Activated naive CD4-positive, alpha-beta T cell treated with anti-CD3 and anti-CD28 coated beads for 36 hours (primary cell): ENCODE measurements around the gene RUNDC1. TPM values are rescaled to one million over a fixed set of nuclear protein-coding genes. Genes with fewer than 3 reads are reported as not detected.
"Not testable (repeated sequence)": the region's sequence is repeated elsewhere in the genome, so short reads cannot be mapped to it uniquely, and the experiment has no call there.

Experiments used
- CTCF ChIA-PET: fragments of 350-600 bp; sonication (Branson Sonifier 250); formaldehyde crosslinking; loops from one replicate; lab custom pipeline; 2021; ENCODE audit warnings: antibody characterized with exemption; lab: Charles Lee
- DNase-seq: peaks from one replicate; pipeline ENCODE4 v3.0.0-alpha.2; 2020
- H3K27ac Mint-ChIP-seq: one replicate; pipeline ENCODE4 v1.8.0; 2021; ENCODE audit warnings: mild to moderate bottlenecking, mixed read lengths
- H3K27me3 Mint-ChIP-seq: one replicate; pipeline ENCODE4 v1.8.0; 2021; ENCODE audit warnings: low read depth, mixed read lengths
- H3K36me3 Mint-ChIP-seq: one replicate; pipeline ENCODE4 v1.8.0; 2021; ENCODE audit warnings: low read depth, mixed read lengths
- H3K4me1 Mint-ChIP-seq: one replicate; pipeline ENCODE4 v1.8.0; 2021; ENCODE audit warnings: low read depth, mixed read lengths
- H3K4me3 Mint-ChIP-seq: one replicate; pipeline ENCODE4 v1.8.0; 2021; ENCODE audit warnings: mild to moderate bottlenecking, moderate library complexity, mixed read lengths
- H3K9me3 Mint-ChIP-seq: one replicate; pipeline ENCODE4 v1.8.0; 2021; ENCODE audit warnings: mixed read lengths
- intact Hi-C: fragments of 100-400 bp; cut with micrococcal nuclease; formaldehyde crosslinking; loops from one replicate; pipeline ENCODE4 v1.15.1; 2023
- total RNA-seq, 2 experiments: library from RNA; stranded (reverse); gene quantifications; one replicate each; pipeline ENCODE4 v1.2.3, GENCODE V29; 2021

RUNDC1 gene
- total RNA-seq, 2 experiments from 2014 or later: 5.9 to 6.5 TPM

DNA sequence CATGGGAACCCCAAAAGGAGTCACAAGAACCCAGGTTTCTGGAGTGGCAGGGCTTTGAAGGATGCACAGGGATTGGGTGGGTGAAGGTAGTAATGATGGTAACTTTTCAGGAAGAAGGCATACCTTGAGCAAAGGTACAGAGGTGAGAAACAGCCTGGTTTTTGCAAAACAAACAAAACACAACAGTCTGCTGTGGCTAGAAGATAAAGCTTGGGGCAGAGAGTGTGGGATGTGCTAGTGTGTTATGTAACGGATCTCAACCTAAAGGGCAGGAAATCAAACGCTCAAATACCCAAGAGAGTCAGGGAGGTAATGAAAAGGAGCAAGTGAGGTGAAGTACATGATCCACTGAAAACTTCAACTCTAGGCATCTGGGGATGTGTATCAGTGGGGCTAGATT is 5.1 kb upstream of the RUNDC1 start:
- H3K4me3 Mint-ChIP-seq: no peak overlapping the region

GRCh38 chr17:42975701-42976100 is 4.7 kb upstream of the RUNDC1 start:
- H3K4me3 Mint-ChIP-seq, DNase-seq, intact Hi-C loops, H3K27ac Mint-ChIP-seq, H3K27me3 Mint-ChIP-seq, H3K36me3 Mint-ChIP-seq, H3K9me3 Mint-ChIP-seq, CTCF ChIA-PET: not testable (repeated sequence)
- peaks cover 12% of the 10 kb centered on the region for H3K4me1 Mint-ChIP-seq

More for the DNA sequence above, 5.1 kb upstream of the RUNDC1 start:
- intact Hi-C loops: no loop called here
- no peak for DNase-seq
- CTCF ChIA-PET: no interaction called here
- H3K4me1 Mint-ChIP-seq: peaks cover 11% of the 10 kb centered on the region
- no peaks in the 10 kb centered on the region for H3K27me3 Mint-ChIP-seq
- no peaks in the 10 kb centered on the region for H3K36me3 Mint-ChIP-seq
- no peaks in the 10 kb centered on the region for H3K9me3 Mint-ChIP-seq
- H3K27ac Mint-ChIP-seq: no peak overlapping the region

DNA sequence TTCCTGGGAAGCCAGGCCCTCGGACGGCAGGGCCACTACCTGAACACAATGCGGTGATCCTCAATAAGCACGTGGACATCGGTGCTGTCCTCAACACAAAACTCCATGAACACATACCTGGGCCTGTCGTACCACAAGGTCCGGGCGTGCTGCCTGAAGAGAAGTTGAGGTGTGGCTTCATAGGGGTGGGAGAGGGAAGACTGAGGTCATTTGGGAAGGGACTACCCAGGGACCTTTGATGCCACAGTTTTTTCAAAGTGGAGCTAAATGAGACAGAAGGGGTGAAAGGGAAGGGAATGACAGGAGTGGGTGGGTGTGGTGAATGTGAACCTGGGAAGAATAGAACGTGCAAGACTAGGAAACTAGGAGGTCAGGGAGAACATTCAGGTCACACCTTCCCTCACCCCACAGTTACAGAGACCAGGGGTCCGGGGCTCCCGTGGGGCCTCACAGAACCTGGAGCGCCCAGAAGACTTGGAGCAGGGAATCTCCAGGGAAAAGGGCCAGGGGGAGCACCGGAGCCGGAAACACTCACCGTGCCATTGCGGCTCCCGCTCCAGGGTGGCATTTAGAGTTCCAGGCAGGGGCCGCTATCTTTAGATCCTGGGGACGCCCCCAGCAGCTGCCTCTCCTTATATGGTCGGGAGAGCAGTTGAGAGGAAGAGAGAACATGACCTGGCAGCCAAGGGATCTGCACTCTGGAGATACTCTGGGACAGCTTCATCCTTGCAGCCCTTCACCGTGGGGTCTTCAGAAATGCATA is 673 bp upstream of the RUNDC1 start, which contains the start of gene PTGES3L:
Gene PTGES3L, minus strand, starts transcription at position 570 of the 763 bp plus-strand sequence. Its CDS starts 27 bp downstream, at position 543.
- intact Hi-C loops: loop anchor here (1.0 to 2.0 kb wide), 6 partner anchors 15 to 191 kb away; partner anchors contain the start of genes AARSD1, BECN1, BRCA1 and PSME3
- no peaks in the 10 kb centered on the region for H3K9me3 Mint-ChIP-seq

GRCh38 chr17:42980766-42981397 is 517 bp downstream of the RUNDC1 start:
- DNase-seq: peak; percentile 81
- Mint-ChIP-seq H3K36me3 (peaks cover 8% of the 10 kb centered on the region), H3K4me3 (peak overlapping the region; percentile 99), H3K4me1 (peaks cover 36% of the 10 kb centered on the region), H3K27me3 (no peaks in the 10 kb centered on the region), H3K9me3 (no peaks in the 10 kb centered on the region), H3K27ac (peak overlapping the region; percentile 90)
- CTCF ChIA-PET: no interaction called here
- intact Hi-C loops: loop anchor here (1.0 to 2.0 kb wide), 7 partner anchors 16 to 189 kb away; partner anchors contain the start of genes AARSD1, BECN1, BRCA1 and PSME3

More for the DNA sequence above, 673 bp upstream of the RUNDC1 start, which contains the start of gene PTGES3L:
- Mint-ChIP-seq H3K27me3 (no peaks in the 10 kb centered on the region), H3K4me1 (peaks cover 31% of the 10 kb centered on the region), H3K27ac (peak within 1 kb of the TSS; percentile 90), H3K36me3 (peaks cover under 1% of the 10 kb centered on the region), H3K4me3 (peak within 1 kb of the TSS; percentile 99)
- CTCF ChIA-PET: interaction anchor here (0.6 to 1.5 kb wide), 3 partner anchors 17 to 931 kb away, joined by 3 to 4 read pairs (median 3); partner anchors contain the start of gene RPL27
- DNase-seq: peak; percentile 71

DNA sequence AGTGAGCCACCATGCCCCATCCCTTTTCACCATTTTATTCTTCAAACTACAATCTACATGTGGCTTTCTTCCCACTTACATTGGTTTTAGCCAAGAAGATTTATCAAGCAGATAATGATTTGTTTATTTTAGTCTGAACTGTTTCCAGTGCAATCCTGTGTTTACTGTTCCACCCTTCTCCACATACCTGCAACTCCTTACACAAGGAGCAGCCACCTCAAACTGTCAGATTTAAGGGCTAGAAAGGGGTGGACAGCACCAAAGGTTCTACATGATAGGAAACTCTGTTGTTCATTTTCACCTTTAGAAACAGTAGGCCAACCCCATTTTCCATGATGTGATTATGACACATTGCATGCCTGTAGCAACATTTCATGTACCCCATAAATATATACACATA is 1.9 kb downstream of the RUNDC1 start:
- no peak for DNase-seq
- Mint-ChIP-seq H3K9me3 (no peaks in the 10 kb centered on the region), H3K4me1 (peaks cover 36% of the 10 kb centered on the region), H3K4me3 (no peak overlapping the region), H3K27ac (no peak overlapping the region), H3K36me3 (peaks cover 8% of the 10 kb centered on the region), H3K27me3 (no peaks in the 10 kb centered on the region)
- intact Hi-C loops: no loop called here
- CTCF ChIA-PET: no interaction called here

GRCh38 chr17:42985225-42985624 is 4.9 kb downstream of the RUNDC1 start:
- CTCF ChIA-PET: interaction anchor here (2.0 kb wide), 1 partner anchor 13 kb away, joined by 5 read pairs; the partner anchor contains the start of gene RPL27
- no peak for DNase-seq
- intact Hi-C loops: no loop called here
- Mint-ChIP-seq H3K4me3 (no peak overlapping the region), H3K36me3 (peaks cover 18% of the 10 kb centered on the region), H3K9me3 (no peaks in the 10 kb centered on the region), H3K4me1 (peaks cover 26% of the 10 kb centered on the region), H3K27me3 (no peaks in the 10 kb centered on the region), H3K27ac (no peak overlapping the region)

DNA sequence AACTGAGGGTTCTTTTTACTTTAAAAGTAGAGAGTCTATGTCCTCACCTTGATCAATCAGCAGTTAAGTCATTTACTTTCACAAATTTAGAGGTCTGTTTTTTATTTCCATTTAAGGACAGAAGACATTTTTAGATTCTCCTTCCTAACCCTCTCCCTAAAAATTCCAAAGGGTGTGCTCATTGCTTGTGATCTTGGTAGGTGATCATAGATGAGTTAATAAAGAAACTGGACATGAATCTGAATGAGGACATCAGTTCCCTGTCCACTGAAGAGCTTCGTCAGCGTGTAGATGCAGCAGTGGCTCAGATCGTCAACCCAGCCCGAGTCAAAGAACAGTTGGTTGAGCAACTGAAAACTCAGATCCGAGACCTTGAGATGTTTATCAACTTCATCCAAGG is 8.8 kb downstream of the RUNDC1 start:
- Mint-ChIP-seq H3K36me3 (peaks cover 26% of the 10 kb centered on the region), H3K27me3 (no peaks in the 10 kb centered on the region), H3K4me3 (no peak overlapping the region), H3K4me1 (peaks cover 8% of the 10 kb centered on the region), H3K27ac (no peak overlapping the region), H3K9me3 (no peaks in the 10 kb centered on the region)
- intact Hi-C loops: no loop called here
- CTCF ChIA-PET: interaction anchor here (2.2 kb wide), 1 partner anchor 9 kb away, joined by 10 read pairs; the partner anchor contains the start of gene RPL27
- no peak for DNase-seq

- H3K36me3 Mint-ChIP-seq: peaks cover 23% of the 10 kb centered on the region
- no peaks in the 10 kb centered on the region for H3K9me3 Mint-ChIP-seq
- no peak overlapping the region for H3K27ac Mint-ChIP-seq
- intact Hi-C loops: no loop called here
- CTCF ChIA-PET: no interaction called here
- H3K4me3 Mint-ChIP-seq: no peak overlapping the region
- peaks cover 3% of the 10 kb centered on the region for H3K4me1 Mint-ChIP-seq
- no peak for DNase-seq
- no peaks in the 10 kb centered on the region for H3K27me3 Mint-ChIP-seq
Measured at GRCh38 chr17:42989726-42990652, 9.6 kb downstream of the RUNDC1 start.

GRCh38 chr17:42991471-42991870 is 11.1 kb downstream of the RUNDC1 start:
- Mint-ChIP-seq H3K36me3 (peaks cover 19% of the 10 kb centered on the region), H3K4me1 (no peaks in the 10 kb centered on the region), H3K27me3 (no peaks in the 10 kb centered on the region), H3K27ac (no peak overlapping the region), H3K4me3 (no peak overlapping the region), H3K9me3 (no peaks in the 10 kb centered on the region)
- intact Hi-C loops: no loop called here
- DNase-seq: no peak
- CTCF ChIA-PET: interaction anchor here (0.5 kb wide), 1 partner anchor 46 kb away, joined by 3 read pairs; no protein-coding TSS in a partner anchor

- H3K27ac Mint-ChIP-seq: no peak overlapping the region
- no peaks in the 10 kb centered on the region for H3K9me3 Mint-ChIP-seq
- no peaks in the 10 kb centered on the region for H3K27me3 Mint-ChIP-seq
- no peak overlapping the region for H3K4me3 Mint-ChIP-seq
- H3K4me1 Mint-ChIP-seq: peaks cover 9% of the 10 kb centered on the region
- H3K36me3 Mint-ChIP-seq: peaks cover 18% of the 10 kb centered on the region
- no peak for DNase-seq
- CTCF ChIA-PET: no interaction called here
- intact Hi-C loops: no loop called here
Measured at GRCh38 chr17:42992872-42993271, 12.5 kb downstream of the RUNDC1 start.

GRCh38 chr17:42993913-42994312 is 13.5 kb downstream of the RUNDC1 start:
- intact Hi-C loops, H3K27ac Mint-ChIP-seq, H3K27me3 Mint-ChIP-seq, CTCF ChIA-PET, H3K4me3 Mint-ChIP-seq, DNase-seq, H3K9me3 Mint-ChIP-seq: not testable (repeated sequence)
- peaks cover 10% of the 10 kb centered on the region for H3K4me1 Mint-ChIP-seq
- H3K36me3 Mint-ChIP-seq: peaks cover 22% of the 10 kb centered on the region
